NCI-H345 treated with DMSO at 0.1 percent for 48 hours (cell line): ENCODE data around the gene CNPY3.

Experiments
- DNase-seq: peaks from one replicate; lab custom pipeline; 2025; ENCODE audit not compliant: unreplicated experiment; lab: John Stamatoyannopoulos, UW

Gene CNPY3

GRCh38 chr6:42978839-42979522 lies 49.7 kb downstream of the CNPY3 start, which contains the start of gene PEX6:
Gene PEX6, minus strand, starts transcription at chr6:42979181. Its CDS starts 31 bp downstream, at chr6:42979150.
- peak; percentile 74 for DNase-seq

GRCh38 chr6:42979523-42980177 lies 50.4 kb downstream of the CNPY3 start:
- DNase-seq: no peak

GRCh38 chr6:42981836-42982235 lies 52.6 kb downstream of the CNPY3 start:
- no peak for DNase-seq

GRCh38 chr6:42984001-42984923 lies 55.0 kb downstream of the CNPY3 start, which contains the start of gene PPP2R5D:
Gene PPP2R5D, plus strand, starts transcription at chr6:42984570. Its CDS starts 108 bp downstream, at chr6:42984678.
- peak; percentile 99 for DNase-seq

GRCh38 chr6:42984924-42985475 lies 55.7 kb downstream of the CNPY3 start:
- no peak for DNase-seq

GRCh38 chr6:42987533-42988451 lies 58.5 kb downstream of the CNPY3 start:
- DNase-seq: no peak

GRCh38 chr6:42988486-42989020 lies 59.3 kb downstream of the CNPY3 start:
- DNase-seq: no peak
